ENCODE data around the gene NOSIP.

Gene NOSIP

GRCh38 chr19:49544154-49544553 lies 36.2 kb downstream of the NOSIP start:
- no peak for DNase-seq (ENCODE audit: low spot score)

- no peak for DNase-seq (ENCODE audit: low spot score)
These were observed 37.3 kb downstream of the NOSIP start for GRCh38 chr19:49543032-49543431.

DNA sequence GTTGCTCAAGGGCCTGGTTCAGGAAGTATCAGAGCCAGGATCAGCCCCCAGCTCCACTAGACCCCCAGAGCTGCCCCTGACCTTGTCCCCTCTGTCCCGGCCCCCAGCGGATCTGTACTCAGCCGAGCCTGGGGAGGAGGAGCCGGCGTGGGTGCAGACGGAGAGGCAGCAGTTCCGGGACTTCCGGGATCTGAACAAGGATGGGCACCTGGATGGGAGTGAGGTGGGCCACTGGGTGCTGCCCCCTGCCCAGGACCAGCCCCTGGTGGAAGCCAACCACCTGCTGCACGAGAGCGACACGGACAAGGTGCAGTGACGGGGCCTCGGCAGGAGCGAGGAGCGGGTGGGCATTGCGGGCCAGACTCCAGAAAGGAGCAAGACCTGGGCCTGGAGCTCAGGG lies 37.9 kb downstream of the NOSIP start:
- DNase-seq (ENCODE audit: low spot score): no peak

GRCh38 chr19:49541914-49542313 lies 38.4 kb downstream of the NOSIP start:
- DNase-seq (ENCODE audit: low spot score): no peak

DNA sequence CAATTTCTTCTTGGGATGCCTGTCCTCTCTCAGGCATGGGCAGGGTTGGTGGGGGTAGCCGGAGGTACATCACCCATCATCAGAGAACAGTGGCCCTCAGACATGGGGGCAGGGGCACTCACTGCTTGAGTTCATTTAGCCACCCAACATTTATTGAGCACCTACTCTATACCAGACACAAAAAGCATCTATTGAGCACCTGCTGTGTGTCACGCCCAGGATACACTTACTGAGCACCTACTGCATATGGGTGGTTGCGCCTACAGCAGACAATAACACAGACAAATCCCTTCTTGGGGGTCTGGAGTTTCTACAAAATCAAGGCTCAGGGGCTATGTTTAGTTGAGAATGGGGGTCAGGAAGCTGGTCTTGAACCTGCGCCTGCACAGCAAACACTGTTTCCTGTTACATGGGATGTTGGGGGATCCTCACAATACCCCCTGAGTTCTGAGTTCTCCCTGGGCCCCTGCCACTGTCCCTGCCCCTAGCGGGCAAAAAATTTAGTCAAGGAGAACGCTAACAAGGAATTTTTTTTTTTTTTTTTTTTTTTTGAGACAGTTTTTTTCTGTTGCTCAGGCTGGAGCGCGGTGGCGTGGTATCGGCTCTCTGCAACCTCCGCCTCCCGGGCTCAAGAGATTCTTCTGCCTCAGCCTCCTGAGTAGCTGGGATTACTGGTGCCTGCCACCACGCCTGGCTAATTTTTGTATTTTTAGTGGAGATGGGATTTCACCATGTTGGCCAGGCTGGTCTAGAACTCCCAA lies 41.0 kb downstream of the NOSIP start:
- DNase-seq (ENCODE audit: low spot score): no peak

DNA sequence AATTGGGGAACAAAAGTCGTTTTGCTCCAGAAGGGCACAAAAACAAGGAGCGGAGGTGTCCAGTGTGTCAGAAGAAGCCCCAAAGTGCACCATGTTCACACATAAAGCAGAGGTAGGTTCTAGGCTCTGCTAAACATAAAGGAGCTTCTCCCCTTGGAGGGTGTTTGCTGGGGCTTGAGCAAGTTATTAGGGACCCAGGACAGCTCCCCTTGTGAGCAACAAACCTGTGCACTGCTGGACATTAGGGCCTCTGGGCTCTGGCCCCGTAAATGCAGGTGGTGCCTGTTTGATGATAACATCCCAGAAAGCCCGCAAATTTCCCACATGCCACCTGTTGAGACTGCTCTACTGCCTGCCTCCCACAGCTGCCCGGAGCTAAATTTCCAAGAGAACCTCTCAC lies 41.7 kb downstream of the NOSIP start:
- no peak for DNase-seq (ENCODE audit: low spot score)

DNA sequence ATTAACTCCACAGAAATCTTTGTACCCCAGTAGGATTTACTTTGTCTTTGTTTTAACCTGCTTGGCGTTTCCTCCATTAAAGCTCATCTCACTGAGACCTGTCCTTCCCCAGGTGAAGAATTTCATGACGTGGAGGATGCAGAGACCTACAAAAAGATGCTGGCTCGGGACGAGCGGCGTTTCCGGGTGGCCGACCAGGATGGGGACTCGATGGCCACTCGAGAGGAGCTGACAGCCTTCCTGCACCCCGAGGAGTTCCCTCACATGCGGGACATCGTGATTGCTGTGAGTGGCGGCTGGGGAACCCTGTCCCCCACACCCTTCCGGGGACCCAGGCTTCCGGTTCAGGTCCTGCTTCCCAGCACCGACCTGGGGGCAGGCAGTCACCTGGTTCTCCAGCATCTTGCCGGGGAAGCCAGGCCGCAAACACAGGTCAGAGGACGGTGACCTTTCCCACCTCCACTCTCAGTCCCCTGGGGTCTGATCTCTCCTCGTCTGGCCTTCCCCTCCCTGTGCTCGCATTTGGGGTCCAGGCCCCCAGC lies 43.4 kb downstream of the NOSIP start:
- DNase-seq (ENCODE audit: low spot score): no peak

DNA sequence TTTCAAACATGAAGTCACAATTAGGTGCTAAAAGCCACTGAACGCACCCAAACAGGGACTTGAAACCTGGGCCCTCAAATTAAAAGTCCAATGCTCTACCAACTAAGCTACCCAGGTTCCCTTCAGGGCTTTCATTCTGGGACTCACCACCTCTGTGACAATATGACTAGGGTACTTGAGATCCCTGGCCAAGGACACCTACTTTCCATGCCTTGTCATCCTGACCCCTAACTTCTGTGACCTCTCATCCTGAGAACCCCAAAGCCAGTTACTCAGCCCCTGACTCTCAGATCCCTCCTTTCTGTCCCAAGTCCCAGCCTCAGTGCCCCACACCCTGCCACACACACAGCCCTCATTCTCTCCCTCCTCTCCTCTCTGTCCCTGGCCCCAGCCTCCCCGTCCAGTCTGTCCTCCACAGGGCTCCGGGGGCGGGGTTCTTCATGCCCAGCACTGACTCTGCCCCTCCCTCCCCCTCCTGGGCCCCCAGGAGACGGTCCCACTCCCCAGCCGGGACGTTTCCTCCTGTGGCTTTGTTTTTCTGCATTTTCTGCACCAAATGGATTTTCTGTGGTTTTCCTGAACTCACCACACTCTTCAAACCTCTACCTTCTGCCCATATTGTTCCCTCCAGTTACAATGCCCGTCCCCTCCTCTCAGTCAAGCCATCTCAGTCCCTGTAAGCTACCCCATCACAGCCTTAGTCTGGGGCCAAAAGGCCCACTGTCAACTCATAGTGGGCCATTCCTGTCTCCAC lies 45.5 kb downstream of the NOSIP start:
- no peak for DNase-seq (ENCODE audit: low spot score)

- no peak for DNase-seq (ENCODE audit: low spot score)
These were observed 46.5 kb downstream of the NOSIP start for GRCh38 chr19:49533551-49534488.

GRCh38 chr19:49530708-49531107 lies 49.6 kb downstream of the NOSIP start:
- DNase-seq (ENCODE audit: low spot score): no peak

DNA sequence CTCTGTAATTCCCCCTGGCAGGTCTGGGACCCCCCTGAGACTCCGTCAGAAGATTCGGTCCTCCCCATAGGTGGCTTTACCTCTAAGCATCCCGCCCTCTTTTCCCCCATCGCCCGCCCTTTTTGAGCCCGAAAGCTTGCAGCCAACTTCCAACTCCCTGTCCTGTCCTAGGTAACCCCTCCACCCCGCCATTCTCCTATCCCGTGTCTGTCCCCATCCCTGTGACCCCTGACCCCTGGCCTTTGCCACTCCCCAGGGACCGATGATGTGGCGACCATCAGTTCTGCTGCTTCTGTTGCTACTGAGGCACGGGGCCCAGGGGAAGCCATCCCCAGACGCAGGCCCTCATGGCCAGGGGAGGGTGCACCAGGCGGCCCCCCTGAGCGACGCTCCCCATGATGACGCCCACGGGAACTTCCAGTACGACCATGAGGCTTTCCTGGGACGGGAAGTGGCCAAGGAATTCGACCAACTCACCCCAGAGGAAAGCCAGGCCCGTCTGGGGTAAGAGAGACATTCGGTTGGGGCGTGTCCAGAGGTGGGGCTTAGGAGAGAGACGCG lies 52.1 kb downstream of the NOSIP start:
- no peak for DNase-seq (ENCODE audit: low spot score)

DNA sequence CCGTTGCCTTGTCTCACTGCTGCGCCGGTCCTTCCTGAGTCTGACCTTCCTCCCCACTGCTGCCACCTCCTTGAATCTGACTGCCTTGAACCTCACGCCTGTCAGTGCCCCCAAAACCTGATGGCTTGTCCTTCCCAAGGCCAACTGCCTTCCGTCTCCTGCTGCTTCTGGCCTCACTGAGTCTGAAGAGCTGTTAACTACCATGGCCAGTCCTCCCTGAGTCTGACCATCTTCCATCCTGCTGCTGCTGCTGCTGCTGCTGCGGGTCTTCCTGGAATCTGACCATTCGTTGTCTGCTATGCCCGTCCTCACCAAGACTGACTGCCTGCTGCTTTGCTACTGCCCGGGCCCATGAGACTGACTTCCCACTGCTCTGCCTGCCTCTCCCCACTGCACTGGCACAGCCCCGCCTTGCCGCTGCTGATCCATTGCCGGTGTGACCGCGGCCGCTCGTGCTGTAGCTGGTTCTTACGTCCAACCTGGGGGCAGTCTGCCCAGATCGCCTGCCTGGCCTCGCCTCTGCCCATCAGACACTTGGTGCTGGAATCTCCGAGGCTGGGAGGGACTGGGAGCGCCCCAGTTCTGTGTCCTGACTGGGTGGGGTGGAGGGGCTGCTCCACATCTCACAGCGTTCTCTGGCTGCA lies 55.4 kb downstream of the NOSIP start:
- no peak for DNase-seq (ENCODE audit: low spot score)

DNA sequence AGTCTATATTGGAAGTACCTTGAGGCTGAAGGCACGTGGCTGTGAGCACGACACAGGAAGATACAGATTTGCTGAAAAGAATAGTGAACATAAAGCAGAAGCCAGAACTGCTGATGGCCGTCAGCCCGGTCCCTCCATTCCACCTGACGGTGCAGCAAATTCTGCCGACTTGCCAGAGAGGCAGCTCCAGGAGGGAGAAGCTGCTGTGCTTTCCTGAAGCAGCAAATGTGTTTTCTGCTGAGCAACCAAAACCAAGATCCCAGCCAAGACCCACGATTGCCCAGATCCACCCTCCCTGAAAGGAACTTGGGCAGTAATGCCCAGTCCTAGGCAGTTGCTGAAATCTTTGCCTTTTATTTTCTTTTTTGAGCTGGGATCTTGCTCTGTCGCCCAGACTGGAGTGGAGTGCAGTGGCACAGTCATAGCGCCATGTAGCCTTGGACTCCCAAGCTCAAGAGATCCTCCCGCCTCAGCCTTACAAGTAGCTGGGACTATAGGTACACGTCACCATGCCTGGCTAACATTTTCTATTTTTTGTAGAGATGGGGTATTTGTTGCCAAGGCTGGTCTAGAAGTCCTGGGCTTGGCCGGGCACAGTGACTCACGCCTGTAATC lies 59.5 kb downstream of the NOSIP start:
- no peak for DNase-seq (ENCODE audit: low spot score)

- DNase-seq (ENCODE audit: low spot score): no peak
These were observed 62.3 kb downstream of the NOSIP start for GRCh38 chr19:49518033-49518432.

- peak; percentile 65 for DNase-seq (ENCODE audit: low spot score)
These were observed 64.6 kb downstream of the NOSIP start for GRCh38 chr19:49515767-49516166.

DNA sequence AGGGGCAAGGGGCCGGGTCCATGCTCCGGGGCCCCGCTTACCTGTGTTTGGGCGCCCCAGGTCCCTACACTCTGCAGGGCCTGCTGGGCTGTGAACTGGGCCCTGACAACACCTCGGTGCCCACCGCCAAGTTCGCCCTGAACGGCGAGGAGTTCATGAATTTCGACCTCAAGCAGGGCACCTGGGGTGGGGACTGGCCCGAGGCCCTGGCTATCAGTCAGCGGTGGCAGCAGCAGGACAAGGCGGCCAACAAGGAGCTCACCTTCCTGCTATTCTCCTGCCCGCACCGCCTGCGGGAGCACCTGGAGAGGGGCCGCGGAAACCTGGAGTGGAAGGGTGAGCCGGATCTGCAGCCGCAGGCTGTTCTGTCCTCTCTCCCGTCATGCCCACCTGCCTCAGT lies 66.2 kb downstream of the NOSIP start:
- no peak for DNase-seq (ENCODE audit: low spot score)

DNA sequence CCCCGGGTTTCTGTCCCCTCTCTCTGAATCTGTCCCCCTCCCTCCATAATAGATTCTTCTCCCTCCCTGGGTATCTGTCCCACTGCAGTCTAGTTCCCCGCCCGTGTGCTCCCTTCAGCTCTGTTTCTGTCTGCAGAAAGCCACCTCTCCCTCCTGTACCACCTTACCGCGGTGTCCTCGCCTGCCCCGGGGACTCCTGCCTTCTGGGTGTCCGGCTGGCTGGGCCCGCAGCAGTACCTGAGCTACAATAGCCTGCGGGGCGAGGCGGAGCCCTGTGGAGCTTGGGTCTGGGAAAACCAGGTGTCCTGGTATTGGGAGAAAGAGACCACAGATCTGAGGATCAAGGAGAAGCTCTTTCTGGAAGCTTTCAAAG lies 66.6 kb downstream of the NOSIP start:
- no peak for DNase-seq (ENCODE audit: low spot score)

GRCh38 chr19:49512970-49513745 lies 67.2 kb downstream of the NOSIP start:
- no peak for DNase-seq (ENCODE audit: low spot score)

- no peak for DNase-seq (ENCODE audit: low spot score)
These were observed 72.4 kb downstream of the NOSIP start for GRCh38 chr19:49507803-49508494.
